IMR-90 (cell line): ENCODE data around the gene RPS27. TPM values are rescaled to one million over a fixed set of nuclear protein-coding genes. Genes with fewer than 3 reads are reported as not detected.

Experiments used
- ATAC-seq: fragments of 200-7000 bp; cut with Tn5 transposase; 2 replicates; pipeline ENCODE4 v1.9.1; 2020; ENCODE audit warnings: low read depth, mild to moderate bottlenecking, moderate library complexity
- BruUV-seq: library from RNA; stranded (reverse); fragments of 400-500 nt; replicated peaks from 2 replicates; lab custom pipeline; 2021; lab: Mats Ljungman, UMichigan
- CTCF ChIA-PET: fragments of 300-600 bp; formaldehyde crosslinking; extraction: SDS; loops from one replicate; lab custom pipeline; 2021; ENCODE audit warnings: antibody characterized with exemption; lab: Yijun Ruan, JAX
- POLR2A ChIA-PET: fragments of 300-600 bp; sonication (Branson Sonifier 250); formaldehyde crosslinking; loops from one replicate; lab custom pipeline; 2022; ENCODE audit warnings: antibody characterized with exemption; ENCODE audit not compliant: unreplicated experiment; lab: Charles Lee
- DNase-seq: peaks from one replicate; pipeline ENCODE4 v3.0.0; 2013
- H2AFZ ChIP-seq: replicated peaks from 2 replicates; pipeline ENCODE3; 2013; ENCODE audit warnings: low read length, mild to moderate bottlenecking; ENCODE audit not compliant: poor library complexity
- H2AK5ac ChIP-seq: 2 replicates; pipeline ENCODE4 v1.6.1; 2013; ENCODE audit warnings: low read depth, low read length, inconsistent platforms
- H2AK9ac ChIP-seq: replicated peaks from 2 replicates; pipeline ENCODE3; 2013; ENCODE audit warnings: mild to moderate bottlenecking, low read depth, low read length, moderate library complexity; ENCODE audit not compliant: poor library complexity
- H2BK120ac ChIP-seq: 2 replicates; pipeline ENCODE4 v1.6.1; 2013; ENCODE audit warnings: low read depth, low read length, inconsistent platforms
- H2BK15ac ChIP-seq: 3 replicates; pipeline ENCODE4 v1.6.1; 2013; ENCODE audit warnings: low read depth, low read length, inconsistent platforms
- H2BK20ac ChIP-seq: 2 replicates; pipeline ENCODE4 v1.6.1; 2013; ENCODE audit warnings: low read depth, mild to moderate bottlenecking, inconsistent platforms, low read length, moderate library complexity
- H2BK5ac ChIP-seq: 2 replicates; pipeline ENCODE4 v1.6.1; 2013; ENCODE audit warnings: mild to moderate bottlenecking, low read depth, low read length, inconsistent platforms; ENCODE audit not compliant: poor library complexity, severe bottlenecking
- H3K14ac ChIP-seq: replicated peaks from 2 replicates; pipeline ENCODE4 v1.6.1; 2013; ENCODE audit warnings: low read depth, low read length, inconsistent platforms
- H3K18ac ChIP-seq: 2 replicates; pipeline ENCODE4 v1.6.1; 2013; ENCODE audit warnings: low read depth, low read length, control low read depth
- H3K23ac ChIP-seq: 2 replicates; pipeline ENCODE4 v1.6.1; 2013; ENCODE audit warnings: low read depth, low read length, inconsistent platforms
- H3K27ac ChIP-seq: 2 replicates; pipeline ENCODE4 v1.5.1; 2013; ENCODE audit warnings: mild to moderate bottlenecking, control low read depth, low read length; ENCODE audit not compliant: insufficient read depth
- H3K27me3 ChIP-seq: 2 replicates; pipeline ENCODE4 v1.6.1; 2013; ENCODE audit warnings: low read length; ENCODE audit not compliant: control insufficient read depth, insufficient read depth
- H3K36me3 ChIP-seq: 2 replicates; pipeline ENCODE4 v1.6.1; 2013; ENCODE audit warnings: low read length, mixed read lengths; ENCODE audit not compliant: control insufficient read depth, insufficient read depth
- H3K4ac ChIP-seq: 2 replicates; pipeline ENCODE4 v1.6.1; 2013; ENCODE audit warnings: low read depth, low read length, inconsistent platforms
- H3K4me1 ChIP-seq: 2 replicates; pipeline ENCODE4 v1.6.1; 2013; ENCODE audit warnings: low read length, mixed read lengths; ENCODE audit not compliant: control insufficient read depth, insufficient read depth
- H3K4me2 ChIP-seq: 2 replicates; pipeline ENCODE4 v1.6.1; 2013; ENCODE audit warnings: low read depth, mild to moderate bottlenecking, control low read depth, low read length, moderate library complexity
- H3K4me3 ChIP-seq: 2 replicates; pipeline ENCODE4 v1.5.1; 2013; ENCODE audit warnings: low read depth, mild to moderate bottlenecking, control low read depth, low read length, moderate library complexity; ENCODE audit not compliant: insufficient read depth
- H3K56ac ChIP-seq: 2 replicates; pipeline ENCODE4 v1.6.1; 2013; ENCODE audit warnings: low read length, inconsistent platforms; ENCODE audit not compliant: insufficient read depth; ENCODE audit errors: extremely low read depth
- H3K79me1 ChIP-seq, 2 experiments: 2 replicates each; pipeline ENCODE4 v1.6.1; 2013; ENCODE audit warnings: low read length in 2 of 2, inconsistent platforms in 1 of 2, low read depth in 1 of 2
- H3K9ac ChIP-seq: 2 replicates; pipeline ENCODE4 v1.6.1; 2013; ENCODE audit warnings: low read depth, low read length, control low read depth
- H3K9me1 ChIP-seq: 2 replicates; pipeline ENCODE4 v1.6.1; 2013; ENCODE audit warnings: low read length, inconsistent platforms; ENCODE audit not compliant: insufficient read depth
- H3K9me3 ChIP-seq: 2 replicates; pipeline ENCODE4 v1.6.1; 2013; ENCODE audit warnings: low read length; ENCODE audit not compliant: control insufficient read depth, insufficient read depth
- H4K20me1 ChIP-seq: 2 replicates; pipeline ENCODE4 v1.6.1; 2013; ENCODE audit warnings: low read length, inconsistent platforms; ENCODE audit not compliant: insufficient read depth
- H4K5ac ChIP-seq: 2 replicates; pipeline ENCODE4 v1.6.1; 2013; ENCODE audit warnings: mild to moderate bottlenecking, low read depth, low read length, control low read depth
- H4K8ac ChIP-seq, 2 experiments: 2 replicates each; pipeline ENCODE4 v1.6.1; 2013; ENCODE audit warnings: low read depth in 2 of 2, low read length in 2 of 2, control low read depth in 1 of 2, inconsistent platforms in 1 of 2
- H4K91ac ChIP-seq: 2 replicates; pipeline ENCODE4 v1.6.1; 2013; ENCODE audit warnings: low read depth, low read length, inconsistent platforms; ENCODE audit not compliant: insufficient read depth
- BHLHE40 ChIP-seq: fragments of 150-350 bp; IDR thresholded peaks from 2 replicates; pipeline ENCODE4 v1.6.1; 2016; ENCODE audit warnings: mild to moderate bottlenecking, low read depth, low read length
- CTCF ChIP-seq: conservative IDR thresholded peaks from 2 replicates; pipeline ENCODE4 v1.5.1; 2012; ENCODE audit warnings: mild to moderate bottlenecking, low read depth, low read length, improper control_type of control experiment
- ELK1 ChIP-seq: fragments of 150-350 bp; IDR thresholded peaks from 2 replicates; pipeline ENCODE4 v1.6.1; 2016; ENCODE audit warnings: low read depth, mild to moderate bottlenecking, low read length, moderate library complexity, borderline replicate concordance
- MXI1 ChIP-seq: IDR thresholded peaks from 2 replicates; pipeline ENCODE4 v1.6.1; 2012; ENCODE audit warnings: low read depth, mild to moderate bottlenecking, low read length, moderate library complexity, borderline replicate concordance
- RCOR1 ChIP-seq: IDR thresholded peaks from 2 replicates; pipeline ENCODE4 v1.6.1; 2012; ENCODE audit warnings: mild to moderate bottlenecking, low read length, improper control_type of control experiment; ENCODE audit not compliant: insufficient replicate concordance
- WGBS, 2 experiments: methylation state at CpG; one replicate each; pipeline versions ENCODE4 v1.1.5 to v1.1.7; 2013; ENCODE audit warnings: missing lambda C conversion rate in 2 of 2; ENCODE audit not compliant: insufficient read length in 1 of 2; ENCODE audit errors: extremely low coverage in 2 of 2; 5-methylcytosine and 5-hydroxymethylcytosine counted together
- dilution Hi-C: fragments of 300-500 bp; cut with HindIII; formaldehyde crosslinking; loops from one replicate; pipeline ENCODE4 v1.14.3; 2018; ENCODE audit warnings: low sequenced_read_pairs; ENCODE audit not compliant: unreplicated experiment
- in situ Hi-C: fragments of 300-500 bp; cut with MboI; formaldehyde crosslinking; loops from 3 replicates; pipeline ENCODE4 v1.14.3; 2019; ENCODE audit warnings: low sequenced_read_pairs, inconsistent platforms, mixed read lengths
- intact Hi-C: fragments of 100-400 bp; cut with micrococcal nuclease; formaldehyde crosslinking; loops from 2 replicates; pipeline ENCODE4 v1.10.0; 2022
- polyA plus RNA-seq, 3 experiments: library from polyadenylated mRNA; depleted of rRNA; stranded (reverse); fragments of >200 nt; gene quantifications; 2 replicates each; pipeline ENCODE4 v1.2.3, GENCODE V29; 2012; ENCODE audit warnings: low replicate concordance in 1 of 3
- total RNA-seq: library from RNA; depleted of rRNA; stranded (reverse); fragments of >200 nt; gene quantifications from 2 replicates; pipeline ENCODE4 v1.2.3, GENCODE V29; 2012

The RPS27 gene
- total and polyA plus RNA-seq, 2 of the 4 experiments (the other 2 are of a cell fraction), result 320 to 6,236 TPM

GRCh38 chr1:153961421-153961820, 29.1 kb upstream of the RPS27 start:
- Histone ChIP-seq H2AK9ac (peak overlapping the region; percentile 88), H3K14ac (peak overlapping the region; percentile 97; the same call in 1 of the 2 replicates), H2AFZ (no peak overlapping the region), H2BK15ac (no peak overlapping the region), H3K4me1 (peaks cover 13% of the 10 kb centered on the region), H3K9me1 (peaks cover 20% of the 10 kb centered on the region), H4K20me1 (peaks cover 22% of the 10 kb centered on the region), H2BK5ac (no peak overlapping the region), H2BK120ac (no peak overlapping the region), H3K4me3 (no peak overlapping the region), H4K91ac (no peak overlapping the region), H3K27me3 (no peaks in the 10 kb centered on the region), H3K9me3 (no peaks in the 10 kb centered on the region), H3K79me1 (peaks cover 9 to 70% of the 10 kb centered on the region in 2 experiments), H3K23ac (peak overlapping the region; percentile 98; the same call in 1 of the 2 replicates), H3K9ac (peak overlapping the region; percentile 92; the same call in 1 of the 2 replicates), H4K5ac (no peak overlapping the region), H4K8ac (no peak overlapping the region), H3K18ac (no peak overlapping the region), H3K56ac (no peak overlapping the region), H3K36me3 (peaks cover 13% of the 10 kb centered on the region; the same call in 1 of the 2 replicates), H3K4me2 (peak overlapping the region; percentile 92; the same call in 1 of the 2 replicates), H3K27ac (no peak overlapping the region), H3K4ac (0 out of 2 replicates have a peak overlapping the region, but pooled peaks have one; percentile 36), H2BK20ac (no peak overlapping the region), H2AK5ac (no peak overlapping the region)
- intact Hi-C loops (no loop called here), dilution Hi-C loops (no loop called here), in situ Hi-C loops (loop anchor here (25.0 kb wide), 1 partner anchor 424 kb away; the partner anchor contains the start of genes S100A3, S100A4, S100A5 and S100A6)
- ATAC-seq (no peak), DNase-seq (no peak)
- CTCF ChIA-PET, result no interaction called here
- POLR2A ChIA-PET, result no interaction called here
- no CpG with 5 or more reads among the region's 4 CpGs for WGBS, 2 experiments
- TF ChIP-seq RCOR1 (no peak), BHLHE40 (no peak), ELK1 (no peak), MXI1 (no peak), CTCF (no peak)
- BruUV-seq, result no TSS peak
